BE2C (cell line): Measurements from ENCODE around the gene ZHX3.

Experiments
- DNase-seq: peaks from one replicate; pipeline ENCODE4 v3.0.0-alpha.2; 2020
- H3K27me3 ChIP-seq: fragments of 250-450 bp; sonication (Bioruptor Pico); 2 replicates; pipeline ENCODE4 v1.5.1; 2020; ENCODE audit warnings: mild to moderate bottlenecking
- H3K36me3 ChIP-seq: fragments of 250-450 bp; sonication (Bioruptor Pico); 2 replicates; pipeline ENCODE4 v1.5.1; 2020; ENCODE audit warnings: mild to moderate bottlenecking
- H3K4me1 ChIP-seq: fragments of 250-450 bp; sonication (Bioruptor Pico); 2 replicates; pipeline ENCODE4 v1.5.1; 2020
- H3K4me3 ChIP-seq: 2 replicates; pipeline ENCODE4 v1.5.1; 2011; ENCODE audit warnings: low read depth, low read length
- H3K9me3 ChIP-seq: fragments of 250-450 bp; sonication (Bioruptor Pico); 2 replicates; pipeline ENCODE4 v1.5.1; 2020
- CTCF ChIP-seq: IDR thresholded peaks from 2 replicates; pipeline ENCODE4 v1.5.1; 2012; ENCODE audit warnings: mild to moderate bottlenecking, low read depth, low read length

Gene ZHX3

GRCh38 chr20:41360831-41361756 lies 43.6 kb upstream of the ZHX3 start:
- TF ChIP-seq CTCF = no peak
- Histone ChIP-seq H3K36me3 (no peaks in the 10 kb centered on the region), H3K27me3 (peaks cover 12% of the 10 kb centered on the region), H3K4me3 (no peak overlapping the region), H3K4me1 (peaks cover 9% of the 10 kb centered on the region; the same call in 1 of the 2 replicates), H3K9me3 (no peaks in the 10 kb centered on the region)
- no peak for DNase-seq

GRCh38 chr20:41359541-41360011 lies 42.0 kb upstream of the ZHX3 start:
- H3K36me3 ChIP-seq = no peaks in the 10 kb centered on the region
- no peaks in the 10 kb centered on the region for H3K27me3 ChIP-seq
- no peak overlapping the region for H3K4me3 ChIP-seq
- H3K9me3 ChIP-seq = no peaks in the 10 kb centered on the region
- no peak for TF ChIP-seq CTCF
- DNase-seq = no peak
- H3K4me1 ChIP-seq = peaks cover 9% of the 10 kb centered on the region; the same call in 1 of the 2 replicates

- no peaks in the 10 kb centered on the region for H3K9me3 ChIP-seq
- no peaks in the 10 kb centered on the region for H3K36me3 ChIP-seq
- DNase-seq = no peak
- H3K4me3 ChIP-seq = no peak overlapping the region
- peaks cover 9% of the 10 kb centered on the region; the same call in 1 of the 2 replicates for H3K4me1 ChIP-seq
- H3K27me3 ChIP-seq = no peaks in the 10 kb centered on the region
- TF ChIP-seq CTCF = no peak
Measured at GRCh38 chr20:41358717-41359116, 41.2 kb upstream of the ZHX3 start.

- no peak for TF ChIP-seq CTCF
- H3K4me1 ChIP-seq = peaks cover 9% of the 10 kb centered on the region; the same call in 1 of the 2 replicates
- H3K27me3 ChIP-seq = no peaks in the 10 kb centered on the region
- no peak overlapping the region for H3K4me3 ChIP-seq
- no peak for DNase-seq
- no peaks in the 10 kb centered on the region for H3K36me3 ChIP-seq
- H3K9me3 ChIP-seq = no peaks in the 10 kb centered on the region
Measured at GRCh38 chr20:41358230-41358629, 40.7 kb upstream of the ZHX3 start.

GRCh38 chr20:41357424-41358163 lies 40.1 kb upstream of the ZHX3 start:
- peak; percentile 26; the same call in 1 of the 2 replicates for TF ChIP-seq CTCF
- Histone ChIP-seq H3K36me3 (no peaks in the 10 kb centered on the region), H3K27me3 (no peaks in the 10 kb centered on the region), H3K9me3 (no peaks in the 10 kb centered on the region), H3K4me3 (no peak overlapping the region), H3K4me1 (peaks cover 7% of the 10 kb centered on the region; the same call in 1 of the 2 replicates)
- no peak for DNase-seq
